Fibroblast of mammary gland (primary cell): ENCODE measurements around the gene LNPK.

Experiments
- DNase-seq: peaks from one replicate; pipeline ENCODE4 v3.0.0-alpha.2; 2010; ENCODE audit warnings: low read depth
- H3K4me3 ChIP-seq: 2 replicates; pipeline ENCODE4 v1.5.1; 2011; ENCODE audit warnings: low read depth, mild to moderate bottlenecking, low read length, moderate library complexity; ENCODE audit not compliant: control insufficient read depth
- CTCF ChIP-seq: conservative IDR thresholded peaks from 2 replicates; pipeline ENCODE4 v1.5.1; 2011; ENCODE audit warnings: low read depth, low read length, inconsistent platforms; ENCODE audit not compliant: control insufficient read depth, insufficient read depth

Gene LNPK

GRCh38 chr2:175874291-175874690 is 127.8 kb downstream of the LNPK start:
- TF ChIP-seq CTCF, result no peak
- H3K4me3 ChIP-seq, result no peak overlapping the region
- no peak for DNase-seq
